MM.1S (cell line): ENCODE results near the gene RNF34.

Experiments
- CTCF ChIP-seq: fragments of 300-600 bp; sonication (generic); IDR thresholded peaks from 2 replicates; pipeline ENCODE4 v1.5.1; 2016; ENCODE audit warnings: antibody characterized with exemption, low read length, mixed read lengths
- EZH2phosphoT487 ChIP-seq: fragments of 300-600 bp; sonication (generic); IDR thresholded peaks from 2 replicates; pipeline ENCODE4 v1.6.1; 2018; ENCODE audit warnings: antibody characterized with exemption, low read length

DNA sequence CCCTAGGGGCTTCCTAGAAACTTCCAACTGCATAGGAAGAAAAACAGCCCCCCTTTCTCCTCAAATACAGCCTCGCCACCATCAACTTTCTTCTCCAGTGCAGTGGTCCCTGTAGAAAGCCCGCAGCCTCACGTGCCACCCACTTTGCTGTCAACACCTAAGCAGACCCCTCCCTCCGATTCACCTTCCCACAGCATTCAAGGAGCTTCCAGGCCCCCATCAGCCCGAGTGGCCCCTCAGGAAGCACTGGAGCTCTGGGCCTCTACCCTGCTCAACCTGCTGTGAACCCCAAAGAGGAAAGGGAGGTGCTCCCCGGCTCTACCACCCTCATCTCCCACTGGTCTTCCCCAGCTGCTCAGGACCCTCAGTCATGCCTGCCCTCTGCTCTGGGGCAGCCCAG, 55.0 kb downstream of the RNF34 start:
- TF ChIP-seq EZH2phosphoT487 (no peak), CTCF (no peak)
